GM19043 (cell line): ENCODE results near the gene EEF1AKMT3.

Experiments used
- ATAC-seq: cut with Tn5 transposase; IDR thresholded peaks from one replicate; pipeline ENCODE4 v1.9.1; 2021; ENCODE audit warnings: low read depth; ENCODE audit not compliant: unreplicated experiment

EEF1AKMT3 gene

DNA sequence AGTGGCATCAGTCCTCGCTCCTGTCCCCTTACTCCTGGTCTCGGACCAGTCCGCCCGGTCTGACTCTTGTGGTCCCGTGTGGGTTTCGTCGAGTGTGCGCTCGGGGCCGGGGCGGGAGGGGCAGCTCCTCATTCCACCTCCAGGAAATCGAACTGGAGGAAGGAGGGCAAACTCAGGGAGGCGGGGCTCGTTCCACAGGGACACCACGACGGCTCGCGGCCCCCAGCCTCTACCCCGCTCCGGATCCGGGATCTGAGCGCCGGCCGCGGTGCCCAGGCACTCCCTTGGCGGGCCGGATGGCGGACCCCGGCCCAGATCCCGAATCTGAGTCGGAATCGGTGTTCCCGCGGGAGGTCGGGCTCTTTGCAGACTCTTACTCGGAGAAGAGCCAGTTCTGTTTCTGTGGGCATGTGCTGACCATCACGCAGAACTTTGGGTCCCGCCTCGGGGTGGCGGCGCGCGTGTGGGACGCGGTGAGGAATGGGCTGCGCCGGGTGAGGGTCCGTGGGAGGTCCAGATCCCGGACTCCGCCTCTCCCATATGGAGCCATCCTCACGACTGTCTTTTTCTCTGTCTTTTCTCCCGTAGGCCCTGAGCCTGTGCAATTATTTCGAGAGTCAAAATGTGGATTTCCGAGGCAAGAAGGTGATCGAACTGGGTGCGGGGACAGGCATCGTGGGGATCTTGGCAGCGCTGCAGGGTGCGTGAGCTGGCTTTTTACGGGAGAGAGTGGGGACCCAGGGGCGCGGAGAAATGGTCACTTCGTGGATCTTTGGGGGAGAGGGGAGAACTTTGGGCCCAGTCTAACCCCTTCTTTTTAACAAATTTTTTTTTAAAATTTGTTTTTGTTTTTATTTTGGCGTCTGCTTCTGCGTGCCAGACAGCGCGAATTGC, at the start of gene EEF1AKMT3:
TSS of gene EEF1AKMT3 (plus strand) at position 186 of the 894 bp plus-strand sequence. CDS start at position 297, 111 bp downstream.
- ATAC-seq, result no peak

DNA sequence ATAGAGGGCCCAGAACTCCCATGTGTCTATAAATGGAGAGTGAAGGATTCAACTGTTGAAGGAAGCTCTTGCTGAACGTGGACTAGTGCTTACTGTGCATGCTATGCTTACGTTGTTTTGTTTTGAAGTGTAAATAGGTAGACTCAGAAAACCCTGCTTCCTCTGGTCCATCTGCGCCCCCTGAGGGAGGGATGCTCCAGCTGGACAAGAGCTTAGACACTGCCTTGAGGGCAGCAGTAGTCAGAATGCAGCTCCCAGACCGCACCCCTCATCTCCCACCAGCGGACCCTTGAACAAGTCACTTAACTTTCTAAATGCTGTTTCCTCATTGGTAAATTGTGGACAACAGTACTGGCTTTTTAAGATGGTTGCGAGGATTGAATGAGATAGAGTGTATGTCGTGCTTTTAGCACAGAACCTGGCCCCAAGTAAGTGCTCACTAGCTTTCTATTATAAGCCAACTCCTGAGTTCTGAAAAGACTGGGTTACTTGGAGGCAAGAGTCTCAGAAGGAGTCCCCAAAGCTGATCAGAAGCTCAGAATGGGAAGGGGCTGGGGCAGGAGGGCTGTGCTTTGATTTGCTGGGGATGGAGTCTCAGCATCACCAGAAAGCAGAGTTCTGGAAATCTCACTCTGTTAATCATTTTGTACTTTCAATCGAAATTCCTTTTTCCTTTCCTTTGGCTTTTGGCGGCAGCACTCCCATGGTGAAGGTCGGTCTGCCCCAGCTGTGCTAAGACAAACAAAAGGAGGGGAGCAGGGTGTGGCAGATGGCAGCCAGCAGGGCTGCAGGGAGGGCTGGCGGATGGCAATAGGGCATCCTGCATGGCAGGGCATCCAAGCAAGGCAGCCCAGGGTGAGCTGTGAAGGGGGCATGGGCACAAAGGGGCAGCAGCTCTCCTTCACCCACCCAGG, 49.4 kb upstream of the EEF1AKMT3 start:
- ATAC-seq, result no peak

DNA sequence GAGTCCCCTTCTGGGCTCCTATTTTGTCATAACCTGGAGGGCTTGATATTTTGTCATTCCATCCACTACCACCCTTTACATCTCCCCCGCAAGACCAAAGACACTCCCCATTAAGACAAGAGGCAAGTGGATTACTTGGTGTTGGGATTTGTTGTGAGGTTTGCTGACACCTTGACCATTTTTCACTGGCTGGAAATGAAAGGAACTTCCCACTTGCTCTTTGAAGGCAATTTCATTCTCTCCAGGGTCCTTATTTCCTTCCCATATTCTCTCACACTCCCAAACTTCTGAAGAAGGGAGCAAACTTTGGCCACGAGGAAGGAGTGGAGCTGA, 48.8 kb upstream of the EEF1AKMT3 start:
- no peak for ATAC-seq

DNA sequence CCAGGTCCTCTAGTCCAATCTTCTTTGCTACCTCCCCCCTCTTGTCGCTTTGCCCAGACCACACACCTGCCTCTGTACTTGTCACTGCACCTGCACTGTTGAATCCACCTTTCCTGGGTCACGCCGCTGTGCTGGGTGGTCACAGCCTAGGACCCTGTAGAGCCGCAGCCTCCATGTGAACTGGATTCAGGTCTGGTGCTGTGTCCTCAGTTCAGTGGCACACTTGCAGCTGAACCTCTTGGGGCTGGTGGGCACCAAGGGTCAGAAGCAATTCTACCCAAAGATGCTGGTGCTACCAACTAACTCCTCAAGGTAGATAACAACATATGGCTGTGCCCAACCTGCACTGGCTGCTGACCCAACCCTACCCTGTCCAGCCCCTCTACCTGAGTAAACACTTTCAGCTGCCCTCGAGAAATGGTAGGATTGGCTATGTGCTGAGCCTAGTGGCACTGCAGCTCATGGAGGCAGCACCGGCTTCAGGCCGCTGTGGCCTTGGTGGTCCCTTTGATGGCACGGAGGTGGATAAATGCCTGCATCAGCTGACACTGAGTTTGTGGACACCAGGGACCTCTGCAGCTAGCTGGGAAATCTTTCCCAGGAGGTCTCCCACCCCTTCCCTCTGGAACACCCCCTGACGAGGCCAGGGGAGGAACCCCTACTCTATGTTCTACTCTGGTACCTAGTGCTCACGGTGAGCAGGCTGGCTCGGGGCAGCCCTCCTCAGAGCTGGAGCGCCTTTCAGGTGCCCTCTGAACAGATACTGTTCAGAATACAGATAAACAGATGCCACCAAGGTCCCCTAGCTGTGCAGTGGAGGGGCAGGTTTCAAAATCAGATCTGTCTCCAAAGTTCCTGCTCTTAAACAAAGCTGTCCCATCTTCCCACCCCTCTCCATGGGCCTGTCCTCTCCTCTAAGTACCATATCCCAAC, 48.1 kb upstream of the EEF1AKMT3 start:
- no peak for ATAC-seq

DNA sequence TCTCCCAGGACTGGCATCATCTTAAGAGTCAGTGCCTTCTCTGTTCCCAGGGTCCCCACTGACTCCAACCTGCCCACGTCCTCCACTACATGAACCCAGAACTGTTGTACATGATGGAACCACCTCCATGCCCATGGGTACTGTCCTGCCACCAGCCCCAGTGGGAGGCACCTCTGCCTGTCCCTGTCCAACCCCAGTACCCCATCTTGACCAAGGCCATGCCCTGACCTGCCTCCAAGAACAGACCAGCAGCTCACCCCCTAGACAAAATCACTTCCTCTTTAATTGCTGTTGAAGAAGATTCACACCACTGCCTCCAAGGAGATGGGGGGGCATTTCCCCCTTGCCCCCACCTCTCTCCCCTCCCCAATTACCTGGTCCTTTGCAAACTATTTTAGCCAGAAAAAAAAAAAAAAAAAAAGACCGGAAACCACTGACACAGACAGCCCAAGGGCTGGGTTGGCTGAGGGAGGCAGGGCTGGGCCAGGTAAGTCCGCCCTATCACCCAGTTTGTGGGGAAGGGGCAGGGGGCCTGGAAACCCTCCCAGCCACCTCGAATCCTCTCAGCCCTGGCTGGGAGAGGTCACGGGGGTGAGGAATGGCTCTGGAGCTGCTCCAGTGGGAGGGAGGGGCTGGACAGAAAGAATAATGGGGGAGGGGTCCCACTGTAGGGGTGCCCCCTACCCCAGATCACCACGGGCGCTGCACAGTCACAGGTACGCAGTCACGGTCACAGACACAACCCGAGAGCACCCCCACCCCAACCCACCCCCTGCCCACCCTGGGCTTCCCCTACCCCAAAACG, 47.3 kb upstream of the EEF1AKMT3 start:
- no peak for ATAC-seq

DNA sequence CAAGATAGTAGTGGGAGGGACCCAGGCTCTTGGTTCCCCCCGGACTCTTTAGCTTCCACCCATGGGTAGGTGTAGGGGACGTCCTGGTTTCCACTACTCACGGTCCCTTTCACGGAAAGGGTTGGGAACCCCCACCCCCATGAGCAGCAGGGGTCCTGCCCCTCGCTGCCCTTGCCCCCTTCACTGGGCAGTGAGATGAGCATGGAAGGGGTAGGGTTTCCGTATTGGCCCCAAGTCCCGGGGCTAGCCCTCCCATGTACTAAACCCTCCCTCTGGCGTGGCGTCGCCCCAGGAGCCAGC, 46.6 kb upstream of the EEF1AKMT3 start:
- no peak for ATAC-seq

DNA sequence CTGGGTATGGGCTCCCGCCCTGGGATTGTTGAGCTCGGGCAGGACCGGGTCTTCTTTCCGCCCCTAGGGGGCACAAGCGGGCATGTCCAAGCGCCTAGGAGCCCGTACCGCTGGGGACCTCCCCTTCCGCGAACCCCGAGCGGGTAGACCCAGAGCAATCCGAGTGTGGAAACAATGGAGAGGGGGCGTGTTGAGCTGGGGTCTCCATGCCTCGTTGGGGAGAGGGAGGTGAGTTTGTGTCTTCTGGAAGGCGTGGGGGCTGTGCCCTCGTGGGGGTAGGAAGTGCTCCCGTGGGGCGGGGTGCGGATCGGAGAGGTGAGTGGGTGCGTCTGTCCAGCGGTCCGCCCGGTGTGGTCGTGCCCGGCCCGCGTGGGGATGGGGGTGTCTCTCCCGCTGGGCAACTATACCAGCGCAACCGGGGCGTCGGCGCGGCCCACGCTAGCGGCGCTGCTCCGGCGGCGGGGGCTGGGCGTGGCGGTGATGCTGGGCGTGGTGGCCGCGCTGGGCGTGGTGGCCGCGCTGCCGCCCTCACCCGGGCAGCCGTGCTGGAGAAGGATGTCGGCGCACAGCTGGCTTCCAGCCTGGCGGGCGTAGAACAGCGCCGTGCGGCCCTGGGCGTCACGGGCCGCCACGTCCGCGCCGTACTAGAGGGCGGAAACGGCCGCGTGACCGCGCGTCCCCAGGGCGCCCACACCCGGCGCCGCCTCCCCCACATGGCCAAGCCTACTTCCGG, 46.1 kb upstream of the EEF1AKMT3 start:
- ATAC-seq, result no peak

DNA sequence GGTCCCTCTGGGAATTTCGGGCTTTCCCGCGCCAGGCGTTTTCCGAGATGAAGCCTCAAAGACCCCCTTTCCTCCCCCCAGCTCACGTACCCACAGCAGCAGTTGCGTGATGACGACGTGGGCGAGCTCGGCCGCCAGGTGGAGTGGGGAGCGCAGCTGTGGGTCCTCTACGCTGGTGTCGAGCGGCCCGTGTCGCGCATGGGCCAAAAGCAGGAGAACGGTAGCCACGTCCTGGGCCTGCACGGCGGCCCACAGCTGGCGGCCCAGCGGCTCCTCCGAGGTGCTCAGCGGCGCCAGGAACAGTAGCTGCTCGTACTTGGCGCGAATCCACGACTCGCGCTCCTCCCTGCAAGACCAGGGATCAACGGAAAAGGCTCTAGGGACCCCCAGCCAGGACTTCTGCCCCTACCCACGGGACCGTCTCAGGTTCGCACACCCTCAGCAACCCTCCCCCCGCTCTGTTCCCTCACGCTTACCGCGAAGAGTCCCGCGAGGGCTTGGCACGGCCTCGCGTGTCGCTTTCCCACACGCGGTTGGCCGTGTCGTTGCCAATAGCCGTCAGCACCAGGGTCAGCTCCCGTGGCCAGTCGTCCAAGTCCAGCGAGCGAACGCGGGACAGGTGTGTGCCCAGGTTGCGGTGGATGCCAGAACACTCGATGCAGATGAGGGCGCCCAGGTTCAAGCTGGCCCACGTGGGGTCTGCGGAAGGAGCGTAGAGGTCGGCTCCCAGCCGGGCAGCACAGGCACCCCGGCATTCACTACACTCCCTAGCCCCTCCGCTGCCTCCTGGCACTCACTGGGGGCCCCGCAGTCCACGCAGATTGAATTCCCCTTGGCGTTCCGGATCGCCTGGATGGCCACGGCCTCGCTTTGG, 45.3 kb upstream of the EEF1AKMT3 start:
- no peak for ATAC-seq

DNA sequence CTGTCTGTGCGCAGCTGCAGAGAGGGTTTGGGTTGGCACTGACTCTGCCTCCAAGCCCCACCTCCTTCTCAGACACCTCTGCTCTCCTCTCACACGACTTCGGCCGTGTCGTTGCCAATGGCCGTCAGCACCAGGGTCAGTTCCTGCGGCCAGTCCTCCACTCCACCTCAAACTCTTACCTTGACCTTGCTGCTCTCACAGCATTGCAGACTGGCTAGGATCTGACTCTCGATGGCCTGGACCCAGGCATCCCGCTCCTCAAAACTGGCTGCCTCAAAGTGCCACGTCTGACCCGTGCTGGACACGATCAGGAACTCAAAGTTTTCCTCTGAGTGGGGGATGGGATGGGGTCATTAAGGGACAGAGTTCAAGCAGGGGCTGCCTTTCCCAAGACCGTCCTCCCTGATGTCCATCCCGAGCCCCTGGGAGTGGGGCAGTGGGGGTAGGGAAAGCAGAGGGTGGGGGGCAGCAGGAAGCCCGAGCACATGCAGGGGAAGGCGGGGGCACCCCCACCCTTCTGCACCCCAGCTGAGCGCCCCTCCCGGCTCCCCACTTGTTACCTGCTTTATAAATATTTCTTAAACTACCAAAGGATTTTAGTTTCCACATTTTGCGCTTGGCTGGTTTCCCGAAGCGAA, 44.5 kb upstream of the EEF1AKMT3 start:
- no peak for ATAC-seq

DNA sequence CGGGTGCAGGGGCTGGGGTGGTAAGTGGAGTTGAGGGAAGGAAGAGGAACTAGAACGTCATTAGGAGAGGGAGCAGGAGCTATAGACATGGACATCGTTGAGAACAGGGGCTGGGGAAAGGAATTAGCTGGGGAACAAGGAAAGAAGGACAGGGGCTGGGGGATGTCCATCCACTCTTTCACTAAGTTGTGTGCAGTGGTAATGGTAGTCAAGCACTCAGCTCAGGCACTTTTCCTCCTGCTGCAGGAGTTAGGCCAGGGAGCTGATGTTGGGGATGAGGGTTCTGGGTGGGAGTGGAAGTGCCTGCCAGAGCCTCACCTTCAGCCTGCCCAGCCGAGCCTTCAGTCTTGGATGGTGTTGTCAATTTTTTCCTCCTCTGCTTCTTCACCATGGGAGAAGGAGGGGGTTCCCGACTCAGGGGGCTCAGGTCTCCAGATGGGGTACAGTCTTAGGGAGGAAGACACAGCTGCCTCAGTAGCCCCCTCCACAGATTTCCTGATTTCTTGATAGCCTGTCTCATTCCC, 43.0 kb upstream of the EEF1AKMT3 start:
- ATAC-seq, result no peak

DNA sequence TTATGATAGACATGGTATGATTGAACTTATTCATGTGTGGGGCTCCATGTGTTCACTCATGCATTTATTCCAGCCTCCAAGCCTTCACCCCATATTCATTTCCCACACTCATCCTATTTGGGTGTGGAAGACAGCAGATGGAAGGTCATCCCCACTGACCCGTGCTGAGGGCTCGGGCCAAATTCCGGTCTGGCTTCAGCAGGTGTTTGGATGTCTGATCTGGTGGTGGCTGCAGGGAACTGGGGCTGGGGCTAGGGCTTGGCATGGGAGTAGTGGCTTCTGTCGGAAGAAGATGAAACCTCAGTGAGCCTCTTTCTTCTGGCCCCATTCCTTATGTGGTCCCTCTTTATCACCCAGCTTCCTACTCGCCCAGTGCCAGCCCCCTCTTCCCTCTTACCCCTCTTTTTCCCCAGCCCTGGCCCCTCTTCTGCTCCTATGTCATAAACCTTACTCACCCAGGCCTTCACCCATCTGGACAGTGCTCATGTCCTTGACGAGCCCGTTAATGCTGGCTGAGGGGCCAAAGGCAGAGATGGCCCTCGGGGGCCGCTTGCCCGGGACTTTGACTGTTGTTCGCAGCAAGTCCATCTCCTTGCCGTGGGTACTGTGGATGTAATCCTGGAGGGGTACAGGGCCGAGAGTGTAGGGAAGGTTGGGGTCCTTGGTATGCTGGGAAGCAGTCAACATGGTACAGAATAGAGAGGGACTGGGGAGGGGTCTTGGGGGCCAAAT, 41.9 kb upstream of the EEF1AKMT3 start:
- ATAC-seq, result no peak

DNA sequence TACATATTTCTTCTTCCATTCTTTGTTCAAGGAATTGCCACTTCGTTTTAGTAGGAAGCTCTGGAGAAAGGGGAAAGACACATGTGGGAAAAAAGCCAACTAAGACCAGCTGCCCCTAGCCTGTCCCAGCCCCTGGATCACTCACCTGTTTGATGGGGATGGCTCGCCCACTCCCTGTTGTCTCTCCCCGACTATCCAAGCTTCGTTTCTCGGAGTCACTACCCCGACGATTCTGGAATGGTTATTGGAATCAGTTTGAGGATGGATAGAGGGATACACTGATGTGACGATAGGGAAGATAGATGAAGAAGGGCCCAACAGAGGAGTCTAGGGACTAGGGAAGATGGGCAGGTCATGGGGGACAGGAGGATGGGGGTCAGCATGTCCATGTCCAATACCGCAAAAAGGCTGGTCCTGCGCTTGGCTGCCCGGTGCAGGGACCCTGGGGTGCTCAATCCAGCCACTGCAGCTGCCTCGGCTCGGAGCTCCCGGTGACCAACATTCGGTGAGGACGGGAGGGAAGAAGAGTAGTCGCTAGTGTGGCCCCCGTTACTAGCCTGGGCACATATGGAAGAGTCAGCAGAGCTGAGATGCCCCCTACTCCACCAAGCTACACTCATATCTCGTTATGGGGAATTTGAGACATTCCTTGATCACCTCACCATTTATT, 40.9 kb upstream of the EEF1AKMT3 start:
- ATAC-seq, result no peak

DNA sequence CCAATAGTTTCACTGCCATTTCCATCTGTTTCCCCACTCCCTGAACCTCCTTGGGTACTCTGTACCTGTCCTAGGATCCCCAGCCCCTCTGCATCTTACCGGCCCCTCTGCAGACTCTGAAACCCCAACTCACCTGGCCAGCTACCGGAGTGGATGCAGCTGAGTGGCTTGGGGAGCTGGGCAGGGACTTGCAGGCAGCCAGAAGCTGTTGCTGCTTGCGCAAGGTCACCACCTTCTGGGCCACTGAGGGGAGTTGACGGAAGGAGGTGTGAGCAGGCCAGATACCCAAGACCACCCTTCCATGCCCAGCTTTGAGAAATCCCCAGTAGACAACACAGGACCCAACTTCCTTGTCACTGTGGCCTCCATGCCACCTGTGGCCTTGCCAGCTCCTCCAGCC, 40.1 kb upstream of the EEF1AKMT3 start:
- ATAC-seq, result no peak

DNA sequence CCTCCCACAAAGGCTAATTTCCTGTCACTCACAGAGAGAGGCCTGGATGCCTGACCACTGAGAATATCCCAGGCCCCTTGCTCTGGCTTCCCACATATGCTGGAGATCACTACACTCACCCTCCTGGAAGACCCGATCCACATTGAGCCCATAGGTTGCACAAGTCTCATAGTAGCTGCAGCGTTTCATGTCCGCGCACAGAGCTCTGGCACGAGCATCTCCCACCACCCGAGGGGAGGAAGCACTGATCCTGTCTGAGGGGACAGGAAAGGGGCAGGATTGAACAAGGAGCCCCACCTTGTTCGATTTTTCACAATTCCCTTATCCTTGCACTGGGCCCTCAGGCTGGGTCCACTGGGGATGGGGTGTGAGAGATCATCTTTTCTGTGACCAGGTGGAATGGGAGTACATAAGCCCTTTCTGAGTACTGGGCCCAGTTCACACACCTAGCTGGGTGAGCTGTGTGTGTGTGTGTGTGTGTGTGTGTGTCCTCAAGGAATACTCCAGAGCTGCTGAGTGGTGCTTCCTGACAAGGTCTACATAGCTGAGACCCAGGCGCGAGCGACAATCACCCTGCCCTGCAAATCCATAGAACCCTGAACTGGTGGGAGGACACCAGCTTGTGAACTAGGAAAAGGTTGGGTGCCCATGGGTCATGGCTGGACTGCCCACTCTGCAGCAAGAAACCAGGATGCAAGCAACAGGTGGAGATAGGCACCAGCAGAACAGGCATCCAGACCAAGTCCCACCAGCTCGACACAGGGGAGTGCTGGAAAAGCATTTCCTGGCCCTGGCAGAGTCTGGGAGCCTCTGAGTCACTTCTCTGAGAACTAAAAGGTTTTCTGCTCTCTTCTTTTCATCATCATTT, 39.5 kb upstream of the EEF1AKMT3 start:
- ATAC-seq, result no peak

DNA sequence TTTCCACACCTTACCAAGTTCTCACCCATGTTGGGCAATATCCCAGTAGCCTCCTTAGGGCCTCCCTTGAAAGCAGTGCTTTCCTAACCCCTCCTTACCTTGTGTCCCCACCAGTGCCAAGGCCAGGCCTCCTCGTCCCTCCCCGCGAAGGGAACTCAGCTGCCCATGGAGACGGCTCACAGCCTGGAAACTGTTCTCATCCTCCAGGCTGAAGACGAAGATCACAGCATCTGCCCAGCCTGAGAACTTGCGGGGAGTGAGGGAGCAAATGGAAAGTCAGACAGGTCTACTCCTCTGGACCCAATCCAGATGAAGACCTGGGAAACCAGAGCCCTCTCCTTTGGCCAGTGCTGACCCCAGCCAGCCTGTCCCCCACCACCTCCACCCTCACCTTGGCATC, 38.5 kb upstream of the EEF1AKMT3 start:
- ATAC-seq, result no peak
